Measurements from ENCODE around the gene PLAU. TPM values are rescaled to one million over a fixed set of nuclear protein-coding genes. Genes with fewer than 3 reads are reported as not detected.

The PLAU gene
- total RNA-seq, 1 donor from 2014 or later = 54.8 TPM

DNA sequence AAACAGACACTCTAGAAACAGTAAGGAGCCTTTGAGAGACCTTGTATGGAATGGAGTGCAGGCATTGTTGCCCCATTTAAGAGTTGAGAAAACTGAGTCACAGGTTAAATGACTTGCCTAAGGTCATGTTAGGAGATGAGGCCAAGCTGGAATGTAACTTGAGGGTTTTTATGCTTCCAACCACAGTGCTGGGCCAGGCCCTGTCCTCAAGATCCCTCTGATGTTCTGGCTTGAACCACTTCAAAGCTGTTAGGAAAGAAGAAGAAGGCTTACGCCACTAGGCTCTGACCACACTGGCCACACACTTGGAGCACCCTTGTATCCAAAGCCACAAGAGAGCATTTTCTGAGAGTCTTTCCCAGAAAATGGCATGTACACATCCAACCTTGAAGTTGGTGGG is 42.7 kb downstream of the PLAU start:
- no peaks in the 10 kb centered on the region for H3K36me3 Mint-ChIP-seq (ENCODE audit: low read depth)
- DNase-seq (ENCODE audit: low spot score) = no peak
- no peak overlapping the region for H3K27ac Mint-ChIP-seq (ENCODE audit: unreplicated experiment)
- peaks cover 28% of the 10 kb centered on the region for H3K4me1 Mint-ChIP-seq (ENCODE audit: low read depth)
- TF ChIP-seq, protein P1, sequence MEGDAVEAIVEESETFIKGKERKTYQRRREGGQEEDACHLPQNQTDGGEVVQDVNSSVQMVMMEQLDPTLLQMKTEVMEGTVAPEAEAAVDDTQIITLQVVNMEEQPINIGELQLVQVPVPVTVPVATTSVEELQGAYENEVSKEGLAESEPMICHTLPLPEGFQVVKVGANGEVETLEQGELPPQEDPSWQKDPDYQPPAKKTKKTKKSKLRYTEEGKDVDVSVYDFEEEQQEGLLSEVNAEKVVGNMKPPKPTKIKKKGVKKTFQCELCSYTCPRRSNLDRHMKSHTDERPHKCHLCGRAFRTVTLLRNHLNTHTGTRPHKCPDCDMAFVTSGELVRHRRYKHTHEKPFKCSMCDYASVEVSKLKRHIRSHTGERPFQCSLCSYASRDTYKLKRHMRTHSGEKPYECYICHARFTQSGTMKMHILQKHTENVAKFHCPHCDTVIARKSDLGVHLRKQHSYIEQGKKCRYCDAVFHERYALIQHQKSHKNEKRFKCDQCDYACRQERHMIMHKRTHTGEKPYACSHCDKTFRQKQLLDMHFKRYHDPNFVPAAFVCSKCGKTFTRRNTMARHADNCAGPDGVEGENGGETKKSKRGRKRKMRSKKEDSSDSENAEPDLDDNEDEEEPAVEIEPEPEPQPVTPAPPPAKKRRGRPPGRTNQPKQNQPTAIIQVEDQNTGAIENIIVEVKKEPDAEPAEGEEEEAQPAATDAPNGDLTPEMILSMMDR (IDR thresholded peaks at IDR 0.05) = no peak
- no peaks in the 10 kb centered on the region for H3K9me3 Mint-ChIP-seq (ENCODE audit: low read depth)
- no peaks in the 10 kb centered on the region for H3K27me3 Mint-ChIP-seq (ENCODE audit: low read depth)
- H3K4me3 Mint-ChIP-seq (ENCODE audit: unreplicated experiment) = no peak overlapping the region

DNA sequence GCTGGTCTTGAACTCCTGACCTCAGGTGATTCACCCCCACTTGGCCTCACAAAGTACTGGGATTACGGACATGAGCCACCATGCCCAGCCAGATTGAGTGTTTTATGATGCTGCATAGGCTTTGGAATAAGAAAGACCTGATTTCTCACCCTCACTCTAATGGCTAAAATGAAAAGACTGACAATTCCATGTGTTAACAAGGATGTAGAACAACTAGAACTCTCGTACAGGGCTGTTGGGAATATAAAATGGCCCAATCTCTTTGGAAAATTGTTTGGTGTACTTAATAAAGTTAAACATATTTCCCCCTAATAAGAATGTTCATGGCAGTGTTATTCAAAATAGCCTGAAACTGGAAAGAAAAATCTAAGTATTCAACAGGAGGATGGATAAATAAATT is 43.8 kb downstream of the PLAU start:
- TF ChIP-seq, protein P1 (IDR thresholded peaks at IDR 0.05) = no peak
- Mint-ChIP-seq H3K4me1 (ENCODE audit: low read depth) (peaks cover 28% of the 10 kb centered on the region), H3K27me3 (ENCODE audit: low read depth) (no peaks in the 10 kb centered on the region)

GRCh38 chr10:73955719-73956118 is 44.8 kb downstream of the PLAU start:
- Mint-ChIP-seq H3K4me1 (ENCODE audit: low read depth) (peaks cover 20% of the 10 kb centered on the region), H3K4me3 (ENCODE audit: unreplicated experiment) (no peak overlapping the region), H3K27me3 (ENCODE audit: low read depth) (no peaks in the 10 kb centered on the region), H3K9me3 (ENCODE audit: low read depth) (no peaks in the 10 kb centered on the region), H3K36me3 (ENCODE audit: low read depth) (no peaks in the 10 kb centered on the region), H3K27ac (ENCODE audit: unreplicated experiment) (no peak overlapping the region)
- TF ChIP-seq, protein P1 (IDR thresholded peaks at IDR 0.05) = no peak
- no peak for DNase-seq (ENCODE audit: low spot score)

More for the DNA sequence above, 43.8 kb downstream of the PLAU start:
- Mint-ChIP-seq H3K4me3 (ENCODE audit: unreplicated experiment) (no peak overlapping the region), H3K36me3 (ENCODE audit: low read depth) (no peaks in the 10 kb centered on the region), H3K9me3 (ENCODE audit: low read depth) (no peaks in the 10 kb centered on the region), H3K27ac (ENCODE audit: unreplicated experiment) (no peak overlapping the region)
- DNase-seq (ENCODE audit: low spot score) = no peak

DNA sequence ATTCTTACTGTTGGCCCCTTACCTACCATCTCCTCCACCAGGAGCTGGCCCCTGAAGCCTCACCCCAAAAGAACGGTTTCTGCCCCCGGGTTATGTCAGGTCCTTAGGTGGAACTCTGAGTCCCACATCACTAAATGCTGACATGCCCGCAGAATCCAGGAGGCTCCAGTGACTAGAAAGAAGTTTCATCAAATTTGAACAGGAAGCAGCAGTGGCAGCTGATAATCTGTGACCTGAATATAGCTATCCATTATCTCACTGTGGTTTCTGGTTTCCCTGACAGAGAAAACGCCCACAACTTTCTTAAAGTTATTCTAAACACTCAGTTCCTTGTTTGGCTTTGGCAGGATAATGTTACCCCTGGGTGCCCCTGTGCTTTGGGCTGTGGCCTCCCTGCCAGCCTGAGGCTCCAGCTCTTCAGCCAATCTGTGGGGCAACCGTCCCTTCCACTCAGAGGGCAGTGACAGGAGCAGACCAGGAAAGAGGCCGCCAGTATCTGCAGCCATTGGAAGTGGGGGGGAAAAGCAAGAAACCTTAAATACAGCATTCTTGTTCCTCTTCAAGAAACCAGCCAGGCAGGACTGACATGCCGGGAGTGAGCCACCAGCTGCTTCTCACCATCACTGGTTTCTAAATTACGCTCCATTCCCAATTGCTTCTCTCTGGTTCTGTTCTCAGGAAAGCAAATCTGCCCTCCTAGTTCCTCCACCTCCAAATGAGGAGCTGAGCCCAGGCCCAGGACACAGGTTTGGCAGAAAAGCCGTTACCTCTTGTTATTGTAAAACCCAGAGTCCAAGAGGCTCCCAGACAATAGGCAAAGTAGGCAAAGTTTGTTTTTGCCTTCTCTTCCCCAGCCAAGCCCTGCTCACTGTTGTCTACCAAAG is 45.8 kb downstream of the PLAU start:
- peaks cover 15% of the 10 kb centered on the region for H3K4me1 Mint-ChIP-seq (ENCODE audit: low read depth)
- no peak for DNase-seq (ENCODE audit: low spot score)
- H3K36me3 Mint-ChIP-seq (ENCODE audit: low read depth) = no peaks in the 10 kb centered on the region
- TF ChIP-seq, protein P1 (IDR thresholded peaks at IDR 0.05) = no peak
- H3K4me3 Mint-ChIP-seq (ENCODE audit: unreplicated experiment) = no peak overlapping the region
- peak overlapping the region; percentile 87 for H3K27ac Mint-ChIP-seq (ENCODE audit: unreplicated experiment)
- H3K9me3 Mint-ChIP-seq (ENCODE audit: low read depth) = no peaks in the 10 kb centered on the region
- H3K27me3 Mint-ChIP-seq (ENCODE audit: low read depth) = no peaks in the 10 kb centered on the region

DNA sequence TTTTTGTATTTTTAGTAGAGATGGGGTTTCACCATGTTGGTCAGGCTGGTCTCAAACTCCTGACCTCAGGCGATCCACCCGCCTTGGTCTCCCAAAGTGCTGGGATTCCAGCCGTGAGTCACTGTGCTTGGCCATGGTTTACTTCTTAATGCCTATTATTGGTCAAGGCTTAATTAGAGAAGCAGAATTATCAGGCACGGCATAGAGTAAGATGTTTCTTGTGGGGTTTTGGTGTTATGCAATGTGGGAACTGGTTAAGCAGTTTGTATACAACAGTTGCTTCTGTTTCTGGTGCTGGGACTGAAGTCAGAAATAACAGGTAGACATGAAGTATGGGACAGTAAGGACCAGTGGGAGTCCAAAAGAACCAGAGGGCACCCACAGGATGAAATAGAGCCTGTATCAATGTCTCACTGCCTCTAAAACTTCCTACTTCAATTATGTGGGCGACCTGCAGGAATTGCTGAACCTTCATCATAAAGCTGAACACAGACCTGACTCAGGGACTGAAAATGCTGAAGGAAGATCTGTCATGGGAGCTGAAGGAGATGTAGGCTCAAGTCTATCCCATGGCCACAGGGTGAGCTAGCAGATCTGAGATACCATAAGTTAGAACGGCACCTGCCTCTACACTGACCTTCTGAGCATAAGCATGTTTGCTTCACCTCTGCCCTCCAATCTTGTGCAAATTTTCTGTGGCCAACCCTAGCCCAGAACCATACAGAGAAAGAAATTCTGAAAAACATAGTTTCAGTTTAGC is 48.7 kb downstream of the PLAU start:
- H3K27me3 Mint-ChIP-seq (ENCODE audit: low read depth) = no peaks in the 10 kb centered on the region
- H3K36me3 Mint-ChIP-seq (ENCODE audit: low read depth) = no peaks in the 10 kb centered on the region
- no peak for DNase-seq (ENCODE audit: low spot score)
- no peaks in the 10 kb centered on the region for H3K9me3 Mint-ChIP-seq (ENCODE audit: low read depth)
- TF ChIP-seq, protein P1 (IDR thresholded peaks at IDR 0.05) = no peak
- no peak overlapping the region for H3K4me3 Mint-ChIP-seq (ENCODE audit: unreplicated experiment)
- H3K27ac Mint-ChIP-seq (ENCODE audit: unreplicated experiment) = no peak overlapping the region
- peaks cover 15% of the 10 kb centered on the region for H3K4me1 Mint-ChIP-seq (ENCODE audit: low read depth)
